HK-2 (cell line): Measurements from ENCODE around the gene F13B.
"Not testable (repeated sequence)": the region's sequence is repeated elsewhere in the genome, so short reads cannot be mapped to it uniquely, and the experiment has no call there.

Source experiments
- DNase-seq: peaks from one replicate; pipeline ENCODE4 v3.0.0-alpha.2; 2018; ENCODE audit not compliant: unreplicated experiment

F13B gene

GRCh38 chr1:197066719-197067456 lies at the start of gene F13B:
TSS of gene F13B (minus strand) at chr1:197067260. CDS start at chr1:197067223, 37 bp downstream.
- DNase-seq: no peak

DNA sequence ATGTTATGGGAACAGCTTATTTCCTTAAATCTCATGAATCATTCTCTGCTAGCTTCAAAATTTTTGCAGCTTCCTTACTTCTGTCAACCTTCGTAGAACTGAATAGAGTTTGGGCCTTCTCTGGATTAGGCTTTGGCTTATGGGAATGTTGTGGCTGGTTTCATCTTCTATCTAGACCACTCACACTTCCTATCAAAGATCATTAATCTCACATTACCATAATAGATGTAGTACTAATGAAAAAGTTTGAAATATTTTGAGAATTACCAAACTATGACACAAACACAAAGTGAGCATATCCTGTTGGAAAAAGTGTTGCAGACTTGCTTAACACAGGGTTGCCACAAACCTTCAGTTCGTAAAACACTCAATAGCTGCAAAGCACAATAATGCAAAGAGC lies 49.1 kb upstream of the F13B start:
- DNase-seq: no peak

DNA sequence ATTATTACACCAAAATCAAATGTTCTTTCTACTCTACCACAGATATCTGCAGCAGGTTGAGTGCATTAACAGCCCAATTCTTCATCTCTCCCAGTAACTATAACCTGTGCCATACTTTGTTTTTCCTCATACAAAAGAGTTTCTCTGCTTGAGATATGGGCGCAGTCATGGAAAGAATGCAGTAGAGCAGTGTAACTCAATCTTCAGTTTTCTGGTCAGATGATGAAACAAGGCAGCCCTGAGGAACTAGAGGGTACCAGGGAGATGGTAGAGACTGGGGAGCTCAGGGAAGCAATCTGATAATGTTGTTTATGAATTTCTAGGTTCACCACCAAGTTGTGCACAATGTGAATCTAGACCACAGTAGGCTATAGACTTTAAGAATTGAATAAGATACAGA lies 39.8 kb upstream of the F13B start:
- DNase-seq: no peak

- DNase-seq: no peak
These were observed 36.2 kb upstream of the F13B start for GRCh38 chr1:197103300-197103699.

GRCh38 chr1:197101978-197102377 lies 34.9 kb upstream of the F13B start:
- no peak for DNase-seq

- DNase-seq: no peak
These were observed 33.6 kb upstream of the F13B start for GRCh38 chr1:197100677-197101076.

DNA sequence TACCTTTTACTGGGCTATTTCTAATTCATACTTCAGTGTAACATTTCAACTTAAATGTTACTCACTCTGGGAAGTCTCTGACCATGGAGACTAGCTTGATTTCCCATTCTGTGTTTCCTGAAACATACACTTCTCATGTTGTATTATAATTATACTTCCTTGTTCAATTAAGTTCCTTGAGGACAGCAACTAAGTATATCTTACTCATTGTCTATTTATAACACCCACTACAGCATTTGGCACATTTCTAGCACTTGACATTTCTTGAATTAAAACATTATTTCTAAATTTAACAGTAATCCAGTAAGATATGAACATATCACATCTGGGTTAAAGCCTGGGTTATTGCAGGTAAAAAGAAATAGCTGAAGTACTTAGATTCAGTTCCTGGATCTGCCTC lies 32.4 kb upstream of the F13B start:
- no peak for DNase-seq

DNA sequence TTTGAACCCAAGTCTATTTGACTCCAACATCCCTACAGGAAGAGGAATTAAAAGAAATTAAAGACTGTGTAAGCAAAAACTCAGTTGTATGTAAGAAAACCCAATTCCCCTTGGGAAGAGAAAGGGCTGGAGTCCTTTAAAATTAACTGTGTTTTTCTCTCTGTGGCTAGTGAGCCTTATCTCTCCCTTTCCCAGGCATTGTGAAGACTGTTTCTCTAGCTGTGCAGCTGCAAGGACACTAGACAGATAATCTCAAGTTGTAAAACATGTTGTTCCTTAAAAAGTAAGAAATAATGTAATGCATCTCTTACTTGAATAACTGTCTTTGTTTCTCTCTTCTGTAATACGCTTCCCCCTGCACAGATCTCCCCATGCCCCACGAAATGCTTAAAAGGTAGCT lies 29.9 kb upstream of the F13B start:
- not testable (repeated sequence) for DNase-seq

- no peak for DNase-seq
These were observed 29.1 kb upstream of the F13B start for GRCh38 chr1:197096137-197096536.

- no peak for DNase-seq
These were observed 26.3 kb upstream of the F13B start for GRCh38 chr1:197093226-197093885.

- DNase-seq: no peak
These were observed 25.5 kb upstream of the F13B start for GRCh38 chr1:197092491-197093023.

GRCh38 chr1:197083474-197083873 lies 16.4 kb upstream of the F13B start:
- no peak for DNase-seq

- DNase-seq: no peak
These were observed 14.2 kb upstream of the F13B start for GRCh38 chr1:197081117-197081753.

- no peak for DNase-seq
These were observed 13.3 kb upstream of the F13B start for GRCh38 chr1:197080323-197080722.

DNA sequence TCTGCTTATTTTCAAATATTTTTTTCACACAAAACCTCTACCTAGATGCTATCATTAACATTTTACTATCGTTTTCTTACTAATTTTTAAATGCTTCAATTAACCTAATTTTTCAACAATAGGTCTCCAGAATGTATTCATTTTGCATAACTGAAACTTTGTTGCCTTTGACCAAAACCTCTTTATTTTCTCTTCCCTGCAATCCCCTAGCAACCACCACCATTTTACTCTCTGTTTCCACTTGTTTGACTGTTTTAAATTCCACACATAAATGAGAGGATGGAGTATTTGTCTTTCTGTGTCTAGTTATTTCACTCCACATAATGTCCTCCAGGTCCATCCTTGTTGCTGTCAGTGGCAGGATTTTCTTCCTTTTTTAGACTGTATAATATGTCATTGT lies 9.5 kb upstream of the F13B start:
- no peak for DNase-seq

DNA sequence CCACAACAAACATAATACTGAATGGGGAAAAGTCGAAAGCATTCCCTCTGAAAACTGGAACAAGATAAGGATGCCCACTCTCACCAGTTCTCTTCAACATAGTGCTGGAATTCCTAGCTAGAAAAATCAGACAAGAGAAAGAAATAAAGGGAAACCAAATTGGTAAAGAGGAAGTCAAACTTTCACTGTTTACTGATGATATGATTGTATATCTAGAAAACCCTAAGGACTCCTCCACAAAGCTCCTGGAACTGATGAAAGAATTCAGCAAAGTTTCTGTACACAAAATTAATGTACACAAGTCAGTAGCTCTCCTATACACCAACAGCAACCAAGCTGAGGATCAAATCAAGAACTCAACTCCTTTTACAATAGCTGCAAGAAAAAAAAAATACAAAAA lies 6.9 kb upstream of the F13B start:
- no peak for DNase-seq

GRCh38 chr1:197067457-197067818 lies 378 bp upstream of the F13B start:
- no peak for DNase-seq

DNA sequence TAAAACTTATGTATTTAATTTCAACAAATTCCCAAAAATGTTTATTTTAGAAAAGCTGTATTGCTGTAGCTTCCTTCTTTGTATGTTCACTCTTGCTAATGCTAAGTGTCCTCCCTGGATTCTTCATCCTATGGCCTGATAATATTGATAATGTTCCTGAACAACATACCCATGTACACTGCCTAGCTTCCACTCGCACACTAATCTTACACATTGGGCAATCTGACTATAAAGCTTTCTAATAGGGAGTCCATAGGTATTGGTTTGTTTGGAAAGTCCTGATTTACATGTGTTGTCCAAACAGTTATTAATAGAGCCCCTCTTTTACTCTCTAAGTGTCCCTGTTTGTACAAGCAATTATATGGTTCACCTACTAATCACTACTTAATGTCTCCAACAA lies 783 bp downstream of the F13B start:
- DNase-seq: no peak

DNA sequence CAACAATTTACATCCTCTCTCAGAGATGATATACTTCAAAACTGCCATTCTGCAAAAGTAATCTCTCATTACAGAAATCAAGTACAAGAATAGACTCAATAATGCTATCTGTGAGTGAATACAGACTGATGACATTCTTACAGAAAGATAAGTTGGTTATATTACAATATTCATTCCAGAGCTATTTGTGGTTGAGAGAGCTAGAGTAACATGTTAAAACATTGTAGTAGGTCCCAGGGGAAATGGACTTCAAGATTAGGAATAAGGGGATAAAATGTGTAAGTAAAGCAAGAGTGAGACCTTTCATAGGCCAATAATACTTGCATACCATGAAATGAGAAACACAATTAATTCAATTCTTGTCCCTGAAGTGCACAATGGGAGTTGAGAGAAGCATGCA lies 1.5 kb downstream of the F13B start:
- no peak for DNase-seq

DNA sequence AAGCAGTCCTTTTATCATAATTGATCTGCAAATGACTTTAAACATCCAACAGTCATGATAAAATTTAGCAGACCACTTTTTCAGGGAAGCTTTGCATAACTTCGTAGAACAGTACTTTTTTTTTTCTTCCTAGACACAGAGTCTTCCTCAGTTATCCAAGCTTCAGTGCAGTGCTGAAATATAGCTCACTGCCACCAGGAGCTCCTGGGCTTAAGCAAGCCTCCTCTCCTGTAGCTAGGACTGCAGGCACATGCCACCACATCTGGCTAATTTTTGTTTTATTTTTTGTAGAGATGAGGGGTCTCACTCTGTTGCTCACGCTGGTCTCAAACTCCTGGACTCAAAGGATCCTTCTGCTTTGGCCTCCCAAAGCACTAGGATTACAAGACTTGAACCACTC lies 3.8 kb downstream of the F13B start:
- no peak for DNase-seq

DNA sequence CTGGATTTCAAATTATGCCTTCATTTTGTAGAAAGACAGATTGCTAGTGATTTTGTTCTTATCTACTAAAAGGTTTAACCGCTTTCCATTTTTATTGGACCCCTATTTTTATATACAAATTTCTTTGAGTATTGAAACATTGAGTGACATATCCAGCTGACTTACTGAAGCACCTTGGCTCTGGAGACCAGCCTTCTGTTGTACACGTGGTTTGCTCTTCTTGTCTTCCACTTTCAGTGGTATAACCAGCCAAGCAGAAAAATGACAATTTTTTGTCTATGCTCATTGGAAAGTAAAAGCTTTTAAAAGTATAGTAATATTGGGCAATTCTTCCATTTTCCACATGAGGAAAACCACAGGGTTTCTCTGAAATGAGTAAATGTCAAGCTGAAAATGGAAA lies 4.4 kb downstream of the F13B start:
- no peak for DNase-seq

GRCh38 chr1:197049100-197049499 lies 18.0 kb downstream of the F13B start:
- no peak for DNase-seq
